NOMO-1 treated with dmso at 0.1 percent for 144 hours (cell line): ENCODE measurements around the gene CHIC1.
"Not testable (repeated sequence)": the region's sequence is repeated elsewhere in the genome, so short reads cannot be mapped to it uniquely, and the experiment has no call there.

Source experiments
- DNase-seq: peaks from one replicate; lab custom pipeline; 2025; ENCODE audit not compliant: unreplicated experiment; lab: John Stamatoyannopoulos, UW

CHIC1 gene

GRCh38 chrX:73562984-73563737 is at the start of gene CHIC1:
CHIC1 (plus strand) TSS chrX:73563197; CDS start chrX:73563285, 88 bp downstream.
- no peak for DNase-seq

- DNase-seq = not testable (repeated sequence)
Observed at GRCh38 chrX:73522823-73523222, 40.2 kb upstream of the CHIC1 start.

- DNase-seq = no peak
Observed at GRCh38 chrX:73524906-73525305, 38.1 kb upstream of the CHIC1 start.

GRCh38 chrX:73525928-73526690 is 36.9 kb upstream of the CHIC1 start:
- no peak for DNase-seq

GRCh38 chrX:73531655-73532054 is 31.3 kb upstream of the CHIC1 start:
- not testable (repeated sequence) for DNase-seq

GRCh38 chrX:73556159-73556558 is 6.8 kb upstream of the CHIC1 start:
- DNase-seq = no peak

- DNase-seq = no peak
Observed at GRCh38 chrX:73561801-73562200, 1.2 kb upstream of the CHIC1 start.

GRCh38 chrX:73562458-73562857 is 539 bp upstream of the CHIC1 start:
- no peak for DNase-seq

- no peak for DNase-seq
Observed at GRCh38 chrX:73563738-73564068, 706 bp downstream of the CHIC1 start.

- DNase-seq = no peak
Observed at GRCh38 chrX:73577361-73577760, 14.4 kb downstream of the CHIC1 start.

- no peak for DNase-seq
Observed at GRCh38 chrX:73581002-73581628, 18.1 kb downstream of the CHIC1 start.

GRCh38 chrX:73597758-73598157 is 34.8 kb downstream of the CHIC1 start:
- DNase-seq = not testable (repeated sequence)

- no peak for DNase-seq
Observed at GRCh38 chrX:73615022-73615421, 52.0 kb downstream of the CHIC1 start.

- DNase-seq = not testable (repeated sequence)
Observed at GRCh38 chrX:73641669-73642068, 78.7 kb downstream of the CHIC1 start.

GRCh38 chrX:73647212-73647611 is 84.2 kb downstream of the CHIC1 start:
- no peak for DNase-seq

- no peak for DNase-seq
Observed at GRCh38 chrX:73647632-73648322, 84.8 kb downstream of the CHIC1 start.

GRCh38 chrX:73661322-73661721 is 98.3 kb downstream of the CHIC1 start:
- not testable (repeated sequence) for DNase-seq

- DNase-seq = no peak
Observed at GRCh38 chrX:73668779-73669178, 105.8 kb downstream of the CHIC1 start.

- DNase-seq = no peak
Observed at GRCh38 chrX:73681408-73681807, 118.4 kb downstream of the CHIC1 start.

- no peak for DNase-seq
Observed at GRCh38 chrX:73683236-73683859, 120.4 kb downstream of the CHIC1 start.

- not testable (repeated sequence) for DNase-seq
Observed at GRCh38 chrX:73707014-73707413, 144.0 kb downstream of the CHIC1 start.
